ENCODE results near the gene SLC43A3.

GRCh38 chr11:57432714-57433163 is 5.8 kb upstream of the SLC43A3 start:
- TF ChIP-seq CTCF (IDR thresholded peaks at IDR 0.05) (no peak), POLR2AphosphoS5 (IDR thresholded peaks at IDR 0.05; ENCODE audit: low read depth, low read length) (no peak), REST (IDR thresholded peaks at IDR 0.05; ENCODE audit: insufficient read depth in 1 of 2, low read depth in 2 of 2, low read length in 1 of 2) (no peak), SIN3A (IDR thresholded peaks at IDR 0.05; ENCODE audit: borderline replicate concordance, insufficient read depth, low read depth, low read length) (no peak)

Data from Panc1 (cell line).